NCI-H146 (cell line): ENCODE data around the gene LMOD1.
"Not testable (repeated sequence)": the region's sequence is repeated elsewhere in the genome, so short reads cannot be mapped to it uniquely, and the experiment has no call there.

Experiments
- DNase-seq: peaks from one replicate; lab custom pipeline; 2025; lab: John Stamatoyannopoulos, UW

LMOD1 gene

GRCh38 chr1:201859424-201859823 lies 86.9 kb downstream of the LMOD1 start:
- DNase-seq = no peak

GRCh38 chr1:201856722-201857121 lies 89.6 kb downstream of the LMOD1 start:
- DNase-seq = not testable (repeated sequence)

- no peak for DNase-seq
These were observed 94.4 kb downstream of the LMOD1 start for GRCh38 chr1:201851949-201852348.

GRCh38 chr1:201850053-201850397 lies 96.3 kb downstream of the LMOD1 start:
- no peak for DNase-seq

DNA sequence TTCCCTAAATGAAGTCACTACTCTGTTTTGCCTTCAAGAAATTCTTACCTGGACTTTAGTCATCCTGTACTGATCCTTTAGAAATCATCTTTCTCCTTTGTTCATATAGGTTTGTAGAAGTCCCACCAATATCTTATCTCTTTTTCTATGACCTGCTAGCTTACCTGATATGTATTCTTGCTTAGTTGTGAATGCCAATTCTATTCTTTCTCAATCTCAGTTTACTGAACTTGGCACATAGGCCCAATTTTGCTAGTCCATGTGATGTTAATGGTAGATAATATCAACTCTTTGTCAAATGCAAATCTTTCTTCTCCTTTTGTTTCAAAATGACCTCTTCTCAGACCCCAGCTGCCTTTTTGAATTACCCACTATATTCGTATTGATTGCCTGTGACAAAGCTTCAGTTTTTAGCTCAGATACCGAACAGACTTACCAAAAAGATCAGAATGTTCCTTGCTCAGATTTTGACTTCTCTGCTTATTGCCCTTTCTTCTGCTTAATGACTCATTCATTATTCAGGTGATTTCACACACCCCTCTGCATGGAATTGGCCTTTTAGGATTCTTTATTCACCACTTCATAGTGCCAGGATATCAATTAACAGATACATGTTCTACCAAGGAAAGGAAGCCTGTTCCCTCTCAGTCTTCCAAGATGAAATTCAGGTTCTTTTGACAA lies 96.8 kb downstream of the LMOD1 start:
- DNase-seq = no peak

- DNase-seq = no peak
These were observed 98.1 kb downstream of the LMOD1 start for GRCh38 chr1:201848230-201848629.

DNA sequence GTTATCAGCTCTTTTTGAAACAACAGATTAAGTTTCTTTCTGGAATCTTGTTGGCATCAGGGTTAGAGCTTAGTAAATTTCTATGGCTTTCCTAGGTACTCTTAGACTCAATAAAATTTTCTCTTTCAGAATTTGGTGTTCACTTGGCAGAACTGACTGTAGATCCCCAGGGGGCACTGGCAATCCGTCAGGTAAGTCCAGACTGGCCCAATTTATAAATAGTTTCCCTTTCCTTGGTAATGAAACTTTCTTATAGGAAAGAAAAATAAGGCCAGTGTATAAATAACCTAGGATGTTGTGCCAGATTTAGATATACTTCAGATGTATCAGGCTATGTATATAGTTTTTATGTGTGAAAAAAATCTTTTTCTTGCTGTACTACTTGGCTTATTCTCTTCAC lies 99.2 kb downstream of the LMOD1 start:
- DNase-seq = no peak
